Measurements from ENCODE around the gene TPK1.
A peak's percentile ranks its signal among the peaks of the same experiment; 100 is the strongest.

TPK1 gene

GRCh38 chr7:144665689-144666381 is 170.0 kb downstream of the TPK1 start:
- H3K4me3 ChIP-seq (ENCODE audit: low read depth, low read length) = no peak overlapping the region; the same call in 1 of the 2 replicates
- no peak for TF ChIP-seq CTCF (IDR thresholded peaks at IDR 0.05; ENCODE audit: control insufficient read depth, extremely low read depth, insufficient read depth)
- DNase-seq (ENCODE audit: low read depth) = no peak

- DNase-seq (ENCODE audit: low read depth) = no peak
- no peak for TF ChIP-seq CTCF (IDR thresholded peaks at IDR 0.05; ENCODE audit: control insufficient read depth, extremely low read depth, insufficient read depth)
- H3K4me3 ChIP-seq (ENCODE audit: low read depth, low read length) = no peak overlapping the region
Observed at GRCh38 chr7:144659211-144659610, 176.6 kb downstream of the TPK1 start.

GRCh38 chr7:144656965-144657517 is 178.8 kb downstream of the TPK1 start:
- DNase-seq (ENCODE audit: low read depth) = no peak
- TF ChIP-seq CTCF (IDR thresholded peaks at IDR 0.05; ENCODE audit: control insufficient read depth, extremely low read depth, insufficient read depth) = peak; percentile 40
- no peak overlapping the region for H3K4me3 ChIP-seq (ENCODE audit: low read depth, low read length)

- no peak overlapping the region for H3K4me3 ChIP-seq (ENCODE audit: low read depth, low read length)
- no peak for TF ChIP-seq CTCF (IDR thresholded peaks at IDR 0.05; ENCODE audit: control insufficient read depth, extremely low read depth, insufficient read depth)
- DNase-seq (ENCODE audit: low read depth) = no peak
Observed at GRCh38 chr7:144653449-144653848, 182.4 kb downstream of the TPK1 start.

- no peak for DNase-seq (ENCODE audit: low read depth)
- no peak overlapping the region for H3K4me3 ChIP-seq (ENCODE audit: low read depth, low read length)
- no peak for TF ChIP-seq CTCF (IDR thresholded peaks at IDR 0.05; ENCODE audit: control insufficient read depth, extremely low read depth, insufficient read depth)
Observed at GRCh38 chr7:144650439-144650838, 185.4 kb downstream of the TPK1 start.

GRCh38 chr7:144649120-144649519 is 186.7 kb downstream of the TPK1 start:
- no peak for TF ChIP-seq CTCF (IDR thresholded peaks at IDR 0.05; ENCODE audit: control insufficient read depth, extremely low read depth, insufficient read depth)
- no peak overlapping the region for H3K4me3 ChIP-seq (ENCODE audit: low read depth, low read length)

More at GRCh38 chr7:144649120-144649519, 186.7 kb downstream of the TPK1 start:
- DNase-seq (ENCODE audit: low read depth) = no peak
